ENCODE data around the gene TMEM52.
"Not testable (repeated sequence)": the region's sequence is repeated elsewhere in the genome, so short reads cannot be mapped to it uniquely, and the experiment has no call there.

TMEM52 gene

DNA sequence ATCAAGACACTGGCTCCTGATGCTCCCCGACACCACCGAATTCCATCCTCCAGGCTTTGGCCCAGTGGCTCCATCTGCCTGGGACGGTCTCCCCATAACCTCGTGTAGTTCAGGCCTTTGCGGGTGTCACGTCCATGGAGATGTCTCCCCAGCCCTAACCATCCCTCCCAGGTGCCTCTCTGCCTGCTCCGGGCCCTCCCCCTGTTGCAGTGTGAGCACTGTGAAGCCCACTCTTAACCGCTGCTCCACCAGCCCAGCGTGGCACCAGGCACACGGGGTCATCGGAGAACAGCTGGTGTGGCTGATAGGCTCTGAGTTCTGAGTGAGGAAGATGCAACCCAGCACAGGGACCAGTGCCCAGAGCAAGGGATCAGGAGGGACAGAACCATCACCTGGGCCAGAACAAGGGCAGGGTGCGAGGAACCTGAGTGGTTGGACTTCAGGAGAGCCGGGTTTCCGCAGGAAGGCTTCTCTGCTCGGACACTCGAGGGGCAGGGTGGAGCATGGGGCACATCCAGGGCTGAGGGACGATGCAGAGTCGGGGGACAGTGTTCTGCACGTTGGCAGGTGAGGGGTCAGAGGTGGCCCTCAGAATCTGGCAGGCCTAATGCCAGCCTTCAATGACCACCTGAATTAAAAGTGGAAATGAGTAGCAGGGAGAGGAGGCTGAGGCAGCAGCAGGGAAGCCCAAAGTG lies 25.6 kb downstream of the TMEM52 start:
- DNase-seq: no peak

DNA sequence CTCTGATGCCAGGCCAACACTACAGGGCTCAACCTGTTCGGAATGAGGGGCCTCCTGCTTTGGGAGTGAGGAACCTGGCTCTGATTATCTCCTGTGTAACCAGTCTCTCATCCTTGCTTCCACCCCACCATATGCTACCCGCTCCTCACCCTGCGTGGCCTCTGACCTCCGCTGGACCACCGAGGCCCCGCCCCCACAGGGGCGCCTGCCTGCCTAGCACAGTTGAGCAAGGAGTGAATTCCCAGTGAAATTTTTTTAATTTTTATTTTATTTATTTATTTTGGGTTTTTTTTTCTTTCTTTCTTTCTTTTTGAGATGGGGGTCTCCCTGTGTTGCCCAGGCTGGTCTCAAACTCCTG lies 26.3 kb downstream of the TMEM52 start:
- DNase-seq: no peak

- no peak for DNase-seq
Measured at GRCh38 chr1:1892079-1892762, 26.9 kb downstream of the TMEM52 start.

- peak; percentile 70 for DNase-seq
Measured at GRCh38 chr1:1891349-1892078, 27.6 kb downstream of the TMEM52 start.

- DNase-seq: peak; percentile 91
Measured at GRCh38 chr1:1890506-1891348, 28.4 kb downstream of the TMEM52 start, which contains the start of gene GNB1. TSS of gene GNB1 (minus strand) at chr1:1891087. CDS start at chr1:1825453, 65,634 bp downstream.

GRCh38 chr1:1889847-1890505 lies 29.1 kb downstream of the TMEM52 start:
- peak; percentile 70 for DNase-seq

GRCh38 chr1:1889090-1889750 lies 29.9 kb downstream of the TMEM52 start:
- peak; percentile 24 for DNase-seq

DNA sequence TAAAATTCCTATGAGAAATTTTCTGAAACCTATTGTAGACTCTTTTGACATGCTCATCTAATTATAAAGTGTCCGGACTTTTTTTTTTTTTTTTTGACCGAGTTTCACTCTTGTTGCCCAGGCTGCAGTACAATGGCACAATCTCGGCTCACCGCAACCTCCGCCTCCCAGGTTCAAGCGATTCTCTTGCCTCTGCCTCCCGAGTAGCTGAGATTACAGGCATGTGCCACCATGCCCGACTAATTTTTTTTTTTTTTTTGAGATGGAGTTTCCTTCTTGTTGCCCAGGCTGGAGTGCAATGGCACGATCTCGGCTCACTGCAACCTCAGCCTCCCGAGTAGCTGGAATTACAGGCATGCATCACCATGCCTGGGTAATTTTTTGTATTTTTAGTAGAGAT lies 35.2 kb downstream of the TMEM52 start:
- DNase-seq: not testable (repeated sequence)

GRCh38 chr1:1883092-1883873 lies 35.8 kb downstream of the TMEM52 start:
- peak; percentile 53 for DNase-seq

- DNase-seq: no peak
Measured at GRCh38 chr1:1881727-1882126, 37.4 kb downstream of the TMEM52 start.

GRCh38 chr1:1880617-1881312 lies 38.3 kb downstream of the TMEM52 start:
- no peak for DNase-seq

- DNase-seq: no peak
Measured at GRCh38 chr1:1879942-1880341, 39.1 kb downstream of the TMEM52 start.

- DNase-seq: no peak
Measured at GRCh38 chr1:1877865-1878436, 41.1 kb downstream of the TMEM52 start.

GRCh38 chr1:1876335-1876930 lies 42.6 kb downstream of the TMEM52 start:
- DNase-seq: no peak

- no peak for DNase-seq
Measured at GRCh38 chr1:1875932-1876331, 43.1 kb downstream of the TMEM52 start.

DNA sequence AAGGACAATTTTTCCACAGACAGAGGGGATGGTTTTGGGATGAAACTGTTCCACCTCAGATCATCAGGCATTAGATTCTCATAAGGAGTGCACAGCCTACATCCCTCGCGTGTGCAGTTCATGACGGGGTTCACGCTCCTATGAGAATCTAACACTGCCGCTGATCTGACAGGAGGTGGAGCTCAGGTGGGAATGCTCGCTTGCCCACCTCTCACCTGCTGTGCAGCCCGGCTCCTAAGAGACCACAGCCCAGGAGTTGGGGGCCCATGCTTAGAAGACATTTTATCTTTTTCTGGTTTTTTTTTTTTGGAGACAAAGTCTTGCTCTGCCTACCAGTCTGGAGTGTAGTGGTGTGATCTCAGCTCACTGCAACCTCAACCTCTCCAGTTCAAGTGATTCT lies 44.2 kb downstream of the TMEM52 start:
- no peak for DNase-seq

DNA sequence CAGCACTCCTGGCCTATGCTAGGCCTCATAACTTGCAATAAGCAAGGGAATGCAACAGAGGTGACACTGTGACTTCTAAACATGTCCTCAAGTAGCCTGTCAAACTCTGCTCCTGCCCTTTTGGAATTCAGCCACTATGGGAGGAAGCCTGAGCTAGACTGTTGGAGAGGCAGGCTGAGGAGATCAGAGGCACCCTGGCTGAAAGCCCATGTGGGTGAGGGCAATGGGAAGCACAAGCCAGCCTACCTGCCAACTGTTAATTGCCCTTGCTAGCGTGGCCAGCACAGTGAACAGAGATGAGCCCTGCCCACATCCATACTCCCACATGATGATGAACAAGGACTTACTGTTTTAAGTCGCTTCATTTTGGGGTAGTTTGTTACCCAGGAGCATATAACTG lies 45.9 kb downstream of the TMEM52 start:
- DNase-seq: no peak

DNA sequence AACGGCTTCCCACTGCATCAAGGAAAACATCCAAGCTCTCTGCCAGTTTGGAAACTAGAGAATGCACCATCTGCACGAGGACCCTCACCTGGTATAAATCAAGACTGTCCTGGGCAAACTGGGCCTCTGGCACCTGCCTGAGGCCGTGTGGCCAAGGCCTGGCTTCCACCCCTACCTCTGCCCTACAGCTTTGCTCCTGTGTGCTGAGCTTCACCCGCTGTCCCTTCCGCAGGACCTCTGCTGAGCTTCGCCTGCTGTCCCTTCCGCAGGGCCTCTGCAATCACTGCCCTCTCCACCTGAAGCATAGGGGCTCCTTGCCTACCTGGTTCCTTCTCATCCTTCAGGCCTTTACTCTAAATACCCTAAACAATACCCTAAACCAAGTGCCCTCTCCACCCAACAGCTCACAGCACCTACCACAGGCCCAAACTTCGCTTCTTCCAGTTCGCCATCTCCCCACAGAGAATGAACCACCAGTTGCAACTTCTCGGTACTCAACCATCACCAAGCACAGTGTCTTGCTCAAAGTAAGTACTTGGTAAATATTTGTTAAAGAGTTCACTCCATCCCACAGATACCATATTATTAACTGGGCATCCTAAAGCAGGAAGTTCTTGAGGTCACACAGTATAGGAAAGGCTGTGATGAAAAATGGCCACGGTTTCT lies 46.6 kb downstream of the TMEM52 start:
- no peak for DNase-seq

DNA sequence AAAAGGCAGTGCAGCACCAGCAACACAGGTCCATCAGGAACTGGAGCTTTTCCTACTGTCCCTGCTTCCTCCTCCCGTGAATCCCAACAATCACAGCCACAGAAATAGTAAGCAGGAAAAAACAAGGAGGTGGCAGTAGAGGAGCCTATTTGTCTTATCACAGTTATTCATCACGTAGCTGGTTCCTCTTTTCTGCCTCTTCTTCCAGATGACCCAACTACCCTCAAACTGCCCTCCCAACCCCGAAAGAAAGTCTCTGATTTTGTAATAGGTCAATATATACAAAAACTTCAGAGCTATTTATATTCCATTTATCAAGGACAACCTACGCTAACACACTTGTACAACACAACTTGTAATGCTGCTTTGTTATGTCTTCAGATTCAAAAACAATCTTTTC lies 49.6 kb downstream of the TMEM52 start:
- peak; percentile 61 for DNase-seq

Data from hematopoietic multipotent progenitor cell treated with erythropoietin and hydrocortisone succinate and interleukin-3 and kit ligand, for 6 days (in vitro differentiated cells).